HepG2 (cell line): ENCODE data around the gene CTIF. TPM values are rescaled to one million over a fixed set of nuclear protein-coding genes. Genes with fewer than 3 reads are reported as not detected.

Experiments used
- ATAC-seq: fragments of 200-7000 bp; cut with Tn5 transposase; 3 replicates; pipeline ENCODE4 v1.9.1; 2020; ENCODE audit warnings: mild to moderate bottlenecking, moderate library complexity
- BruUV-seq: library from RNA; stranded (reverse); fragments of 400-500 nt; replicated peaks from 2 replicates; lab custom pipeline; 2021; lab: Mats Ljungman, UMichigan
- CTCF ChIA-PET: fragments of 300-600 bp; formaldehyde crosslinking; extraction: SDS; loops from one replicate; lab custom pipeline; 2021; ENCODE audit warnings: low total read pairs, inconsistent platforms, low intra/inter-chr PET ratio; lab: Yijun Ruan, JAX
- POLR2A ChIA-PET: fragments of 350-600 bp; sonication (Branson Sonifier 250); formaldehyde crosslinking; loops from one replicate; lab custom pipeline; 2020; ENCODE audit warnings: antibody characterized with exemption, inconsistent platforms; lab: Yijun Ruan, JAX
- DNase-seq: peaks from one replicate; pipeline ENCODE4 v3.0.0-alpha.2; 2015; ENCODE audit warnings: low spot score
- FAIRE-seq: peaks from 3 replicates; lab custom pipeline; 2011; peaks lifted over from hg19 to GRCh38; lab: Jason Lieb, UNC
- H2AFZ ChIP-seq: one replicate; pipeline ENCODE4 v1.6.1; 2011; ENCODE audit warnings: low read length, inconsistent platforms
- H3K27ac ChIP-seq: fragments of 300-600 bp; 3 replicates; pipeline ENCODE4 v1.8.0; 2011; ENCODE audit warnings: mixed run types, mild to moderate bottlenecking, mixed read lengths, low read length, inconsistent platforms; ENCODE audit not compliant: insufficient read depth; ENCODE audit errors: extremely low read length
- H3K27me3 ChIP-seq, 2 experiments: fragments of 200-600 bp in 1 of 2; 2 replicates in 1 of 2; 3 replicates in 1 of 2; pipeline versions ENCODE4 v1.6.0 to v1.8.0; 2011; ENCODE audit warnings: low read length in 2 of 2, mild to moderate bottlenecking in 2 of 2, moderate library complexity in 2 of 2, inconsistent platforms in 1 of 2; ENCODE audit not compliant: insufficient read depth in 2 of 2, control insufficient read depth in 1 of 2
- H3K36me3 ChIP-seq, 2 experiments: fragments of 200-600 bp in 1 of 2; replicated peaks in 1 of 2; 2 replicates in 1 of 2; 3 replicates in 1 of 2; pipeline versions ENCODE4 v1.5.1 to v1.8.0; 2011; ENCODE audit warnings: low read length in 2 of 2, inconsistent platforms in 1 of 2; ENCODE audit not compliant: insufficient read depth in 2 of 2, control insufficient read depth in 1 of 2
- H3K4me1 ChIP-seq: 2 replicates; pipeline ENCODE4 v1.5.1; 2012; ENCODE audit warnings: low read length, inconsistent platforms; ENCODE audit not compliant: insufficient read depth
- H3K4me2 ChIP-seq: 2 replicates; pipeline ENCODE4 v1.6.0; 2011; ENCODE audit warnings: low read depth, low read length, inconsistent platforms
- H3K4me3 ChIP-seq, 3 experiments: fragments of 200-600 bp in 1 of 3; sonication (generic), shearing (Covaris generic) in 1 of 3; replicated peaks in 1 of 3; 2 replicates each; pipeline ENCODE4 v1.5.1; 2011 to 2016; ENCODE audit warnings: low read length in 3 of 3, inconsistent platforms in 2 of 3, low read depth in 2 of 3, mild to moderate bottlenecking in 2 of 3, control low read depth in 1 of 3, mixed read lengths in 1 of 3; ENCODE audit not compliant: insufficient read depth in 1 of 3
- H3K79me2 ChIP-seq: one replicate; pipeline ENCODE4 v1.6.1; 2011; ENCODE audit warnings: low read length, inconsistent platforms; ENCODE audit not compliant: insufficient read depth
- H3K9ac ChIP-seq: 2 replicates; pipeline ENCODE4 v1.6.0; 2011; ENCODE audit warnings: mild to moderate bottlenecking, low read depth, low read length, inconsistent platforms; ENCODE audit not compliant: insufficient read depth
- H3K9me3 ChIP-seq: 2 replicates; pipeline ENCODE4 v1.5.1; 2012; ENCODE audit warnings: mild to moderate bottlenecking, low read length
- H4K20me1 ChIP-seq: 2 replicates; pipeline ENCODE4 v1.6.0; 2011; ENCODE audit warnings: inconsistent platforms, mild to moderate bottlenecking, low read length, moderate library complexity; ENCODE audit not compliant: insufficient read depth
- ARID3A ChIP-seq: IDR thresholded peaks from 2 replicates; pipeline ENCODE4 v1.6.1; 2012; ENCODE audit warnings: low read depth, low read length, improper control_type of control experiment
- ATF3 ChIP-seq: sonication (generic); formaldehyde crosslinking; IDR thresholded peaks from 2 replicates; pipeline ENCODE4 v1.4.0; 2020; ENCODE audit warnings: missing genetic modification reagents
- KDM3A ChIP-seq: IDR thresholded peaks from 2 replicates; pipeline ENCODE4 v1.6.1; 2018; ENCODE audit warnings: low read depth, missing compliant biosample characterization
- MEIS1 ChIP-seq: sonication (generic); formaldehyde crosslinking; IDR thresholded peaks from 2 replicates; pipeline ENCODE4 v1.9.0; 2021; ENCODE audit warnings: mild to moderate bottlenecking, missing genetic modification reagents, moderate library complexity, borderline replicate concordance
- NCOA5 ChIP-seq: sonication (generic); formaldehyde crosslinking; IDR thresholded peaks from 2 replicates; pipeline ENCODE4 v1.4.0; 2020; ENCODE audit warnings: missing genetic modification reagents
- ZBTB49 ChIP-seq: sonication (generic); formaldehyde crosslinking; IDR thresholded peaks from 2 replicates; pipeline ENCODE4 v1.4.0; 2020; ENCODE audit warnings: missing genetic modification reagents, borderline replicate concordance
- WGBS: methylation state at CpG from one replicate; pipeline ENCODE4 v1.1.6; 2017; ENCODE audit warnings: low lambda C conversion rate; 5-methylcytosine and 5-hydroxymethylcytosine counted together
- in situ Hi-C: cut with HindIII; loops from 2 replicates; pipeline ENCODE4 v1.10.0; 2017; ENCODE audit warnings: low pct_unique_long_range_greater_than_20kb; ENCODE audit not compliant: extremely low pct_ligation_motif_present
- intact Hi-C: fragments of 100-400 bp; cut with micrococcal nuclease; formaldehyde crosslinking; loops from one replicate; pipeline ENCODE4 v1.10.0; 2022; ENCODE audit not compliant: unreplicated experiment
- polyA plus RNA-seq, 8 experiments: library from polyadenylated mRNA; depleted of rRNA in 3 of 8; stranded (reverse) in 7 of 8; unstranded in 1 of 8; fragments of >200 nt; fragmentation: Illumina TruSeq in 4 of 8; extraction: Trizol in 4 of 8; gene quantifications; 2 replicates each; pipeline versions ENCODE4 v1.2.1 to v1.2.3, GENCODE V29; 2011 to 2016; ENCODE audit warnings: low read depth in 4 of 8, missing spikeins in 1 of 8, mixed read lengths in 1 of 8; ENCODE audit not compliant: insufficient read depth in 1 of 8
- total RNA-seq, 5 experiments: library from RNA; depleted of rRNA; stranded (reverse); fragments of >200 nt; fragmentation: Illumina TruSeq; extraction: Trizol; gene quantifications; 2 replicates each; pipeline ENCODE4 v1.2.3, GENCODE V29; 2016; ENCODE audit warnings: low read depth in 1 of 5

The CTIF gene
- total and polyA plus RNA-seq, 2 of the 13 experiments (the other 11 are each of a cell fraction or from before 2014, with no cell fraction given): 18.2 to 28.0 TPM

- BruUV-seq: no TSS peak
- intact Hi-C loops (no loop called here), in situ Hi-C loops (loop anchor here (5.0 kb wide), 1 partner anchor 47 kb away; the partner anchor contains the start of gene CTIF)
- Histone ChIP-seq H3K4me3 (no peak overlapping the region), H3K4me2 (no peak overlapping the region), H3K27me3 (no peaks in the 10 kb centered on the region), H3K79me2 (no peaks in the 10 kb centered on the region), H3K9me3 (no peaks in the 10 kb centered on the region), H3K4me1 (peaks cover 66% of the 10 kb centered on the region), H3K9ac (no peak overlapping the region), H3K27ac (no peak overlapping the region), H4K20me1 (no peaks in the 10 kb centered on the region), H3K36me3 (no peaks in the 10 kb centered on the region), H2AFZ (no peak overlapping the region)
- POLR2A ChIA-PET: interaction anchor here (0.7 to 1.3 kb wide), 2 partner anchors 47 to 52 kb away, joined by 3 read pairs; no protein-coding TSS in a partner anchor
- CTCF ChIA-PET: no interaction called here
- ATAC-seq (no peak), FAIRE-seq (no peak), DNase-seq (no peak)
- 66% methylated on average over 2 of the region's 2 CpGs for WGBS
- no peak for TF ChIP-seq ATF3 (CRISPR knock-in tag)
- no peak for TF ChIP-seq ZBTB49 (CRISPR knock-in tag)
- TF ChIP-seq NCOA5: no peak
- TF ChIP-seq MEIS1: no peak
- TF ChIP-seq ARID3A: no peak
- TF ChIP-seq KDM3A (CRISPR knock-in tag): no peak
These were observed 48.1 kb upstream of the CTIF start for GRCh38 chr18:48490641-48491293.
